ENCODE measurements around the gene USF3. TPM values are rescaled to one million over a fixed set of nuclear protein-coding genes. Genes with fewer than 3 reads are reported as not detected.

USF3 gene
- total RNA-seq, 2 donors from 2014 or later = 22.2 to 25.3 TPM

- no peak for TF ChIP-seq POLR2AphosphoS5 (IDR thresholded peaks at IDR 0.05)
- TF ChIP-seq CTCF (IDR thresholded peaks at IDR 0.05) = no peak
- no peak for TF ChIP-seq POLR2A (IDR thresholded peaks at IDR 0.05)
- H3K4me1 ChIP-seq (replicated peaks) = no peaks in the 10 kb centered on the region
- WGBS = 79% methylated on average over 2 of the region's 2 CpGs
- intact Hi-C loops (cut with DNase I) = no loop called here
- H3K36me3 ChIP-seq = no peaks in the 10 kb centered on the region
- no peaks in the 10 kb centered on the region for H3K27me3 ChIP-seq (replicated peaks; ENCODE audit: insufficient read depth)
- no peak overlapping the region for H3K4me3 ChIP-seq
- DNase-seq (ENCODE audit: low spot score) = no peak
- no peak overlapping the region for H3K27ac ChIP-seq
- no peaks in the 10 kb centered on the region for H3K9me3 ChIP-seq
These were observed 95.2 kb downstream of the USF3 start for GRCh38 chr3:113601240-113601639.

- TF ChIP-seq POLR2AphosphoS5 (IDR thresholded peaks at IDR 0.05) = no peak
- no peak for TF ChIP-seq POLR2A (IDR thresholded peaks at IDR 0.05)
- TF ChIP-seq CTCF (IDR thresholded peaks at IDR 0.05) = no peak
- intact Hi-C loops (cut with DNase I) = no loop called here
- no peaks in the 10 kb centered on the region for H3K4me1 ChIP-seq (replicated peaks)
- no peak overlapping the region for H3K27ac ChIP-seq
- no peaks in the 10 kb centered on the region for H3K36me3 ChIP-seq
- no peak overlapping the region for H3K4me3 ChIP-seq
- 53% methylated on average over 2 of the region's 2 CpGs for WGBS
- H3K27me3 ChIP-seq (replicated peaks; ENCODE audit: insufficient read depth) = no peaks in the 10 kb centered on the region
- no peak for DNase-seq (ENCODE audit: low spot score)
- H3K9me3 ChIP-seq = no peaks in the 10 kb centered on the region
These were observed 95.8 kb downstream of the USF3 start for GRCh38 chr3:113600418-113601182.

Small RNA genes lying within 50 kb of the gene (small RNA-seq; reads per million reads assigned to genes)
- 0 reads per million in 2 donors for gene RN7SL767P

Other genes with a start within 250 kb of the USF3 start
- 10 to 100 TPM; 20.1 to 23.7 TPM for gene SPICE1, start 181.5 kb downstream of the USF3 start, total RNA-seq
- 10 to 100 TPM; 19.9 to 31.2 TPM for gene SIDT1, start 164.1 kb downstream of the USF3 start, total RNA-seq
- gene NAA50, start 49.6 kb upstream of the USF3 start, total RNA-seq = 100 to 1,000 TPM; 111 to 118 TPM
- 10 to 100 TPM; 43.4 to 60.4 TPM for gene ATP6V1A, start 50.4 kb upstream of the USF3 start, total RNA-seq
- gene GRAMD1C, start 142.1 kb upstream of the USF3 start, total RNA-seq = 10 to 100 TPM in 1 of 2 donors, 1 to 10 TPM in 1; 7.4 to 21.4 TPM